Aorta (tissue), 5 donors: ENCODE results near the gene OSBPL5. TPM values are rescaled to one million over a fixed set of nuclear protein-coding genes. Genes with fewer than 3 reads are reported as not detected.

Source experiments
- ATAC-seq: fragments of 200-7000 bp; cut with Tn5 transposase; one replicate; pipeline ENCODE4 v1.9.1; 2022; ENCODE audit warnings: moderate library complexity; ENCODE audit not compliant: low FRiP score
- DNase-seq, 2 donors: peaks; one replicate each; pipeline ENCODE4 v3.0.0-alpha.2; 2020
- H3K27ac ChIP-seq, 2 donors: one replicate each; pipeline ENCODE4 v1.5.1; 2013; ENCODE audit warnings: low read length in 2 of 2, mild to moderate bottlenecking in 2 of 2, moderate library complexity in 2 of 2, control low read depth in 1 of 2, inconsistent platforms in 1 of 2, low read depth in 1 of 2
- H3K27me3 ChIP-seq, 2 donors: one replicate each; pipeline ENCODE4 v1.6.1; 2013; ENCODE audit warnings: control low read depth in 1 of 2, low read length in 1 of 2, mild to moderate bottlenecking in 1 of 2, moderate library complexity in 1 of 2; ENCODE audit not compliant: insufficient read depth in 2 of 2, control insufficient read depth in 1 of 2
- H3K36me3 ChIP-seq, 2 donors: one replicate each; pipeline ENCODE4 v1.6.1; 2013; ENCODE audit warnings: control low read depth in 1 of 2, low read length in 1 of 2, mild to moderate bottlenecking in 1 of 2; ENCODE audit not compliant: insufficient read depth in 2 of 2, control insufficient read depth in 1 of 2
- H3K4me1 ChIP-seq, 2 donors: one replicate each; pipeline ENCODE4 v1.6.1; 2013; ENCODE audit warnings: low read length in 2 of 2, control low read depth in 1 of 2, mild to moderate bottlenecking in 1 of 2, moderate library complexity in 1 of 2; ENCODE audit not compliant: insufficient read depth in 2 of 2, control insufficient read depth in 1 of 2
- H3K4me3 ChIP-seq, 2 donors: one replicate each; pipeline ENCODE4 v1.5.1; 2013; ENCODE audit warnings: low read length in 2 of 2, control low read depth in 1 of 2, mild to moderate bottlenecking in 1 of 2
- H3K9me3 ChIP-seq: one replicate; pipeline ENCODE4 v1.6.1; 2013; ENCODE audit warnings: mild to moderate bottlenecking, low read length; ENCODE audit not compliant: control insufficient read depth
- WGBS, 2 donors: extraction: QIAGEN DNeasy Blood & Tissue Kit; methylation state at CpG; one replicate each; pipeline ENCODE4 v1.1.7; 2013; 5-methylcytosine and 5-hydroxymethylcytosine counted together
- intact Hi-C, 2 donors: fragments of 100-400 bp; cut with DNase I; formaldehyde crosslinking; loops; one replicate each; pipeline versions ENCODE4 v1.14.2 to v1.15.0; 2022
- polyA plus RNA-seq, 2 donors: library from polyadenylated mRNA; stranded (reverse); fragments of 200-250 nt; gene quantifications; one replicate each; pipeline ENCODE4 v1.2.3, GENCODE V29; 2013
- total RNA-seq, 2 donors: library from RNA; stranded (reverse); fragmentation: NEBNext Ultra II Directional; extraction: Animal tissue kit (Norgen Biotek cat#: 25700); gene quantifications; one replicate each; pipeline ENCODE4 v1.2.1, GENCODE V29; 2021
- donor health status: healthy with polysubstance abuse.
- donor health status: Bipolar disorder and iron deficiency.
- donor health status: DM: no; HTN: no; CAD: no.
- donor health status: DM: no; HTN: no; CAD: no.
- donor health status: DM: yes; HTN: yes; CAD: no.

OSBPL5 gene
- total and polyA plus RNA-seq, 4 donors, result 11.9 to 69.1 (median 56.2) TPM

DNA sequence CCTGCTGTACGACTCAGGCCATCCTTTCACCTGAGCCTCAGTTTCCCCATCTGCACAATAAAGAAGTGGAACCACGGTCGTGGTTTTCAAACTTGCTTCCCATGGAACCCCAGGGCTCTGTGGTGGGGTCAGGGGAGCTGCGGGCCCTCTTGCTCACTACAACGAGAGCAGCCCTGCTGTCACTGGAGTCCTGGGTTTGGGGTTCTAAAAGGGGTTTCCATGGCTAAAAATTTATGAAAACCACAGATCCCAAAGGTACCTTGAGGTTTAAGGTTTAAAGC lies 62.5 kb downstream of the OSBPL5 start:
- Histone ChIP-seq H3K27ac (no peak overlapping the region), H3K36me3 (peaks cover 0 to 12% of the 10 kb centered on the region in 2 donors), H3K9me3 (no peaks in the 10 kb centered on the region), H3K4me3 (no peak overlapping the region), H3K27me3 (no peaks in the 10 kb centered on the region), H3K4me1 (no peaks in the 10 kb centered on the region)
- 90 to 91% methylated on average over 5 of the region's 5 CpGs for WGBS, 2 donors
- ATAC-seq (no peak), DNase-seq (no peak)
- intact Hi-C loops, result no loop called here

DNA sequence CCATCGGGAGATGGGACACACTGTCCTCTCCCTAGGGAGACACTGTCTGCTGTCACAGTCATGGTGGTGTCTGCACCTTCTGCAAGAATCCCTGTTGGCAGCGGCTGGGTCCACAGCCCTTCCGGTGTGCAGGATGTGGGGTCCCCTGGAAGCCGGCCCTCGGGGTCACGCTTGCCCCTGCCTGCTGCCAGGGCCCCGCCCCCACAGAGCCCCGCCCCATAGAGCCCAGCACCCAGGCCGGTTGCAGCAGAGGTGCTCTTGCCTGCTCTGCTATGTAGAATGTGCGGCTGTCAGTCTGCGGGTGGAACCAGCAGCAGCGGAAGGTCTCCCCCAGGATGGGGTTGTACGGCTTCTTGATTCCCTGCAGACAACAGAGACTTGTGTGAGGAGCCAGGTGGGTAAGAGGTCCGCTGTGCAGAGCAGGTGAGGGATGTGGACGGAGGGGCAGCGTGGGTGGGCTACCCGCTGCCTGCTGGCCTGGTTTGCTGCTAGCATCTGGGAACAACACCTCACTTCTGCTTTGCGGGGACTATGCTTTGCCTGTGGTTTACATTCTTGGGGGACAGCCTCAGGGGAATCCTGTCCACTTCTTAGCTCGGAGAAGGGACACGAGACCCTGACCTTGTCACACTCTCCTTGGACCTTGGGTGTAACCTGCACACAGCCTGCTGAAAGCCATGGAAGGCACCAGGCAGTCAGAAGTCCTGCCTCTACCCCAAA lies 63.0 kb downstream of the OSBPL5 start:
- intact Hi-C loops, result no loop called here
- Histone ChIP-seq H3K4me1 (no peaks in the 10 kb centered on the region), H3K9me3 (no peaks in the 10 kb centered on the region), H3K36me3 (peaks cover 0 to 9% of the 10 kb centered on the region in 2 donors), H3K27ac (no peak overlapping the region), H3K27me3 (no peaks in the 10 kb centered on the region), H3K4me3 (no peak overlapping the region)
- ATAC-seq (no peak), DNase-seq (peak in 1 of 2 donors; percentile 68)
- WGBS, 2 donors, result 81 to 83% methylated on average over 20 of the region's 20 CpGs

DNA sequence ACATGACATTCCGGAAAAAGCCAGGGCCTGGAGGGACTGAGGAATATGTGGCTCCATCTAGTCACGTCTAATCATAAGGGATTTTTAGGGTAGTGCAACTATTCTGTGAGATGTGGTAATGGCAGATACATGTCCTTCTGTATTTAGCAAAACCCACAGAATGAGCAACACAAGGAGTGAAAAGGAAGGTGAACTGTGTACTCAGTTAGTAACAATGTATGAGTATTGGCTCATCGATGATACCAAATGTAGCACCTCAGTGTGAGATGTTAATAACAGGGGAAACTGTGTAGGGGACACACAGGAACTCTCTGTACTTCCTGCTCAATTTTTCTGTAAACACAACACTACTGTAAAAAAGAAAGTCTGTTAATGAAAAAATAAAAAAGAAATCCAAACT lies 65.9 kb downstream of the OSBPL5 start:
- Histone ChIP-seq H3K27me3 (no peaks in the 10 kb centered on the region), H3K4me1 (no peaks in the 10 kb centered on the region), H3K36me3 (peaks cover 0 to 3% of the 10 kb centered on the region in 2 donors), H3K27ac (no peak overlapping the region), H3K4me3 (no peak overlapping the region), H3K9me3 (no peaks in the 10 kb centered on the region)
- WGBS, 2 donors, result 82 to 84% methylated on average over 3 of the region's 3 CpGs
- ATAC-seq (no peak), DNase-seq (no peak)
- intact Hi-C loops, result loop anchor here in 1 of 2 donors (10.0 kb wide), 2 partner anchors 116 to 564 kb away; partner anchors contain the start of gene MRGPRG

DNA sequence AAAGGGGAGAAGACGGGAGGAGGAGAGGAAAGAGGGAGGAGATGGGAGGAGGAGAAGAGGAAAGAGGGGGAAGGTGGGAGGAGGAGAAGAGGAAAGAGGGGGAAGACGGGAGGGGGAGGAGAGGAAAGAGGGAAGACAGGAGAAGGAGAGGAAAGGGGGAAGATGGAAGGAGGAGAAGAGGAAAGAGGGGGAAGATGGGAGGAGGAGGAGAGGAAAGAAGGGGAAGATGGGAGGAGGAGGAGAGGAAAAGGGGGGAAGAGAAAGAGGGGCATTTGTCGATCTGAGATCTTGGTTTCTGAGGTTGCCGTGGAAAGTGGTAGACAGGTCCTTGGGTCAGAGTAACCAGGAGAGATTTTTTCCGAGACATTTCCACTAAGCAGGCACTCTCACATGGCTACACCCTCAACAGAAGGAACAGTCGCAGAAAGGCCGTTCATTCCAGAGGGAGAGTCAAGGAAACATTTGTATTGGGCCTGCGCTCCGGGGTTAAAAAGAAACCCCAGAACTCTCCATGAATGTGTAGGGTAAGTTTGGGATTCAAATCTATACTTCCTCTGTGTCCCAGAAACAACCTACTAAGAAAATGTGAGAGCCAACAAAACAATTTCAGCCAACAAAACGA lies 68.1 kb downstream of the OSBPL5 start:
- Histone ChIP-seq H3K27ac (no peak overlapping the region), H3K36me3 (peaks cover 0 to 3% of the 10 kb centered on the region in 2 donors), H3K9me3 (no peaks in the 10 kb centered on the region), H3K4me3 (no peak overlapping the region), H3K27me3 (no peaks in the 10 kb centered on the region), H3K4me1 (no peaks in the 10 kb centered on the region)
- intact Hi-C loops, result loop anchor here in 1 of 2 donors (10.0 kb wide), 2 partner anchors 118 to 562 kb away; partner anchors contain the start of gene MRGPRG
- no peak for DNase-seq
- ATAC-seq, result no peak
- WGBS, 2 donors, result 86 to 88% methylated on average over 10 of the region's 10 CpGs

DNA sequence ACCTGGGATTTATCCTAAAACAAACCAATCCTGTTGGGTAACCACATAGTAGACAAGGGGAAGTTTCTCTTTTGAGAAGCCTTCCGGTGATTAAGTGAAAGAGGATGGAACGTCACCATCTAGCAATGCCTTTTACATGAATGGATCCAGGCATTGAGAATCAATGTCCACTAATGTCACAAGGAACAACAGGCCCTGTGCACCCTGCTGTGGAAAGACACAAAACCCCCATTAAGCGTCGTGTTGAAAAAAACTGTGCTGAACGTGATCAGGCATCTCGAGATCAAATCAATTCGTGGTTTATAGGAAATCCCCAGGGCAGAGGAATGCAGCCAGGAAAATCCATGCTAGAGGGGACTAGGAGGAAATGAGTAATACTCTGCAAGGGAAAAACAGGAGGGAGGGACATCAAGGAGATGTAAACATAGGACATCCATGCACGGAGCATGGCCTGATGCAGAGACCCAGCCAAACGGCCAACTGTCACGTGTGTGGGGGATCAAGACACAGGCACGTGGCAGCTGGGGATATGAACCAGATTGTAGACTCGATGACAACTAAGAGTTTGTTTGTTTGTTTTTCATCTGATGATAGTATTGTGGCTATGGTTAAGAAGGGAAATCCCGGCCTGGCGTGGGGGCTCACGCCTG lies 69.3 kb downstream of the OSBPL5 start:
- DNase-seq, result peak; percentile 55 to 65
- intact Hi-C loops, result loop anchor here in 1 of 2 donors (10.0 kb wide), 2 partner anchors 119 to 561 kb away; partner anchors contain the start of gene MRGPRG
- peak; percentile 49 for ATAC-seq

DNA sequence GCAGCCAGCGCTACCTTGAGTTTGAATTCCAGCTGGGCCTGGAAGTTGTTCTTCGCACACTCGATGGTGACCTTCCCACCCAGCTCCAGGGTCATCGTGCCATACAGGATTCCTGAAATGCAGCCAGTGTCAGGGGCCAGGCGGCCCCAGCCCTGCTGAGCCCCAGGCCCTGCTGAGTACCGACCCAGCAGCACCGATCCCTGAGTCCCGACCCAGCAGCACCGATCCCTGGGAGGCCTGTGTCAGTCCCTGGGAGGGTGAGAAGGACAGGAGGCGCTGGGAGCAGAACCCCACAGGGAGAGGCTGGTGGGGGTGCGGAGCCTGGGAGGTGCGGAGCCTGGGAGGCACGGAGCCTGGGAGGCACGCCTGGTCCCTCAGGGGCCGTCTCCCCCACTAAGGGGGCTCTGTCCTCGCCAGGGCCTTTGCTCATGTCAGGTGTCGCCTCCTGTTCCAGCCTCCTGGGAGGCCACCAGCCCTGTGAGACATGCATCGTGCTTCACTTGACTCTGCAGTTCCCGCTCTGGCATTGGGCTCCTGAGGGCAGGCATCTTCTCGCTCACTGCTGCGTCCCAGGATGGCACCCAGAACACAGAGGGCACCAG lies 70.8 kb downstream of the OSBPL5 start:
- peak; percentile 1 for ATAC-seq
- intact Hi-C loops, result loop anchor here (5.0 to 10.0 kb wide), 3 partner anchors 57 to 560 kb away; partner anchors contain the start of gene MRGPRG (in 1 of the 2)
- Histone ChIP-seq H3K36me3 (no peaks in the 10 kb centered on the region), H3K4me1 (no peaks in the 10 kb centered on the region), H3K4me3 (no peak overlapping the region), H3K27me3 (no peaks in the 10 kb centered on the region), H3K9me3 (no peaks in the 10 kb centered on the region), H3K27ac (no peak overlapping the region)
- no peak for DNase-seq
- 87 to 89% methylated on average over 21 of the region's 21 CpGs for WGBS, 2 donors

More for the DNA sequence above, 69.3 kb downstream of the OSBPL5 start:
- no peak overlapping the region for H3K27ac ChIP-seq
- H3K4me1 ChIP-seq, result no peaks in the 10 kb centered on the region
- H3K27me3 ChIP-seq, result no peaks in the 10 kb centered on the region
- WGBS, 2 donors, result 57 to 58% methylated on average over 15 of the region's 15 CpGs
- H3K9me3 ChIP-seq, result no peaks in the 10 kb centered on the region
- H3K36me3 ChIP-seq, result peaks cover 0 to 3% of the 10 kb centered on the region in 2 donors
- no peak overlapping the region for H3K4me3 ChIP-seq

DNA sequence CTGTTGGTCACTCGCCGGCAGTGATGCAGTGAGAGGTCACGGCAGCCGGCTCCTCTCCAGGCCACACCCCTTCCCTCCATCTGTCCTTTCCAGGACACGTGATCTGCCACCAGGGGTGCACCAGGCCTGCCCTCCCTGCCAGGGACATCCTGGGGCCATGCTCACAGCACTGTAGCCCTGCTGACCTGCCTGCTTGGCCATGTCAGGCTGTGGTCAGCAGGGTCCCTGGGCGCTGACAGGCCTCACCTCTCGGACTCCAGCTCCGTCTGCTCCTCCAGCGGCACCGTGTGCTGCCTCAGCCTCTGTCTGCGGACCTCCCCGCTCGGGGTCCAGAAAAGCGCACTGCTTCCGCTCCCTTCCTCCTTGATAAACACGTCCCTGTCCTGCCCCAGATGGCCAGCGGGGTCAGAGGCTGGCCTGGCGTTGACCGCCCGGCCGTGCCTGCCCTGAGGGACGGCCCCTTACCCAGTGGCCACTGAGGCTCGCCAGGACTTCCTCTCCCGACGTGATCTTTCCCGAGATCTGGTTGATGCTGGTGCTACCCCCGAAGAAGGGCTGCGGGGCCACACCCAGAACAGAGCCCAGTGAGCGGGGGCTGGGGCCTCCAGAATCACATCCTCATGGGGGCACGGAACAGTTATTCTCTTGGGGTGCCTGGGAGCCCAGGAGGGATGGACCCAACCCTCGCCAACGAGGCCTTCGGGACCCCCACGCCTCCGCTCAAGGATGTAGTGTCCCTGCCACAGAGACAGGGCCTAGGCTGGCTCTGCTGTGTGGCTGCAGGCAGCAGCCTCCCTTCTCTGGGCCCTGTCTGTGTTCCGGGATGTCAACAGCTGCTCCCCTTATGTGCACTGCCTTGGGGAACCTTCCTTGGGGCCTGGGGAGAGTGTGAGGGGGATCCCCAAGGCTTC lies 71.6 kb downstream of the OSBPL5 start:
- H3K36me3 ChIP-seq, result peaks cover 0 to 2% of the 10 kb centered on the region in 2 donors
- 79% methylated on average over 36 of the region's 36 CpGs for WGBS, 2 donors
- intact Hi-C loops, result loop anchor here (2.0 to 10.0 kb wide), 4 partner anchors 56 to 559 kb away; partner anchors contain the start of gene MRGPRG (in 1 of the 2)
- no peaks in the 10 kb centered on the region for H3K9me3 ChIP-seq
- ATAC-seq, result no peak
- no peaks in the 10 kb centered on the region for H3K4me1 ChIP-seq
- DNase-seq, result peak in 1 of 2 donors; percentile 71
- no peak overlapping the region for H3K4me3 ChIP-seq
- H3K27ac ChIP-seq, result no peak overlapping the region
- no peaks in the 10 kb centered on the region for H3K27me3 ChIP-seq
